HG02884 (cell line): ENCODE results near the gene UGT2B17.

Experiments used
- ATAC-seq: cut with Tn5 transposase; IDR thresholded peaks from one replicate; pipeline ENCODE4 v1.9.1; 2021; ENCODE audit warnings: mild to moderate bottlenecking, moderate library complexity; ENCODE audit not compliant: unreplicated experiment

UGT2B17 gene

GRCh38 chr4:68489338-68489737, 86.8 kb downstream of the UGT2B17 start:
- no peak for ATAC-seq
